ENCODE data around the gene LRP1. TPM values are rescaled to one million over a fixed set of nuclear protein-coding genes. Genes with fewer than 3 reads are reported as not detected.
A peak's percentile ranks its signal among the peaks of the same experiment; 100 is the strongest.

Gene LRP1
- total RNA-seq, 1 donor from 2014 or later = 24.5 TPM

DNA sequence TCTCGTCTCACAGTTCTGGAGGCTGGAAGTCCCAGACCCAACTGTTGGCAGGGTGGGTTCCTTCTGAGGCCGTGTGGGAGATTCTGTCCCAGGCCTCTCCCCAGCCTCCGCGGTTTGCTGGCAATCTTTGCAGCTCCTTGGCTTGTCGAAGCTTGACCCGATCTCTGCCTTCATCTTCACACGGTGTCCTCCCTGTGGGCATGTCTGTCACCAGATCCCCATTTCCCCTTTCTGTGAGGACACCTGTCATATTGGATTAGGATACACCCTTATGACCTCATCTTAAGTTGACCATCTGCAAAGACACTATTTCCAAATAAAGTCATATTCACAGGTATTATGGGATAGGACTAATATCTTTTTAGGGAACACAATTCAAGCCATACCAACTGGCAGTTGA lies 41.7 kb downstream of the LRP1 start:
- FAIRE-seq (peak; percentile 84), DNase-seq (ENCODE audit: low read depth) (peak; percentile 20)
- no peaks in the 10 kb centered on the region for H3K27me3 ChIP-seq (ENCODE audit: control insufficient read depth, insufficient read depth, low read length)
- H3K36me3 ChIP-seq (ENCODE audit: control insufficient read depth, insufficient read depth, low read length) = peaks cover 21% of the 10 kb centered on the region
- no peak overlapping the region for H3K4me3 ChIP-seq (ENCODE audit: low read depth, low read length)
- no peak for TF ChIP-seq CTCF (IDR thresholded peaks at IDR 0.05; ENCODE audit: insufficient read depth, low read length, severe bottlenecking)

- H3K4me3 ChIP-seq (ENCODE audit: low read depth, low read length) = no peak overlapping the region
- no peaks in the 10 kb centered on the region for H3K27me3 ChIP-seq (ENCODE audit: control insufficient read depth, insufficient read depth, low read length)
- H3K36me3 ChIP-seq (ENCODE audit: control insufficient read depth, insufficient read depth, low read length) = peaks cover 21% of the 10 kb centered on the region
- DNase-seq (ENCODE audit: low read depth) (no peak), FAIRE-seq (no peak)
- TF ChIP-seq CTCF (IDR thresholded peaks at IDR 0.05; ENCODE audit: insufficient read depth, low read length, severe bottlenecking) = no peak
Observed at GRCh38 chr12:57170408-57170807, 42.1 kb downstream of the LRP1 start.

DNA sequence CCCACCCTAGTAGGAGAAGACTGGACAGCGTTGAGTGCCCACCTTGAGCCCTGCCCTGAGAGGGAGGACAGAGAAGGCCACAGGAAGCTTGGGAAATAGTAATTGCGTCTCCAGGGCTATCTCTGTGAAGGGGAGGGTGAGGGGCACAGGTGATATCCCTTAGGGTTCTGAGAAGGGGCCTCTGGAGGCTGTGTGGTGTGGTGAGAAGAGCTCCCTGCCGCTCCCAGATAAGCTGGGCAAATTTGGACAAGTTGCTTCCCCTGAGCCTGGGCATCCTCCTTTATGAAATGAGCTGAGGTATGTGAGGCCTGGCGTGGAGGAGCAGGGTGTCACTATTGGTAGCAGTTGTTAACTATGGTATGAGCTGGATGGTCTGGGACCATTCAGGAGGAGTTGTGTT lies 42.6 kb downstream of the LRP1 start:
- no peaks in the 10 kb centered on the region for H3K27me3 ChIP-seq (ENCODE audit: control insufficient read depth, insufficient read depth, low read length)
- DNase-seq (ENCODE audit: low read depth) = no peak
- H3K4me3 ChIP-seq (ENCODE audit: low read depth, low read length) = no peak overlapping the region
- TF ChIP-seq CTCF (IDR thresholded peaks at IDR 0.05; ENCODE audit: insufficient read depth, low read length, severe bottlenecking) = no peak
- FAIRE-seq = no peak
- peaks cover 21% of the 10 kb centered on the region for H3K36me3 ChIP-seq (ENCODE audit: control insufficient read depth, insufficient read depth, low read length)

DNA sequence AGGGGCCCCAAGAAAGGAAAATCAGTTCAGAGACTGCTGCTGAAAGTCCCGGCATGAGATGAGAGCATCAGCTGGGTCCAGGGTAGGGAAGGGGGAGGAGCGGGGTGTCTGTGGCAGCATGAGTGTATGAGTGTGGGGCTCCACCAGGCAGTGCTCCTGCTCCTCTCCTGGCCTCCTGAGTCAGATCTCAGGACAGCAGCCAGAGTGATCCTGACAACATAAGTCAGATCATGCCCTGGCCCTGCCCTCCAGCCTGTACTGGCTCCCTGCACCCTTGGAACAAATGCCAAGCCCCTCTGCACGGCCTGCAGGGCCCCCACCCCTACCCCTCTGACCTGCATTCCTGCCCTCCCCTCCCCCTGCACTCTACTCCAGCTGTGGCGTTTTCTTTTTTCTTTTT lies 43.4 kb downstream of the LRP1 start:
- Histone ChIP-seq H3K27me3 (ENCODE audit: control insufficient read depth, insufficient read depth, low read length) (no peaks in the 10 kb centered on the region), H3K36me3 (ENCODE audit: control insufficient read depth, insufficient read depth, low read length) (peaks cover 20% of the 10 kb centered on the region), H3K4me3 (ENCODE audit: low read depth, low read length) (no peak overlapping the region)
- TF ChIP-seq CTCF (IDR thresholded peaks at IDR 0.05; ENCODE audit: insufficient read depth, low read length, severe bottlenecking) = no peak
- FAIRE-seq (no peak), DNase-seq (ENCODE audit: low read depth) (peak; percentile 33)

GRCh38 chr12:57173089-57173488 lies 44.8 kb downstream of the LRP1 start:
- Histone ChIP-seq H3K4me3 (ENCODE audit: low read depth, low read length) (no peak overlapping the region), H3K27me3 (ENCODE audit: control insufficient read depth, insufficient read depth, low read length) (no peaks in the 10 kb centered on the region), H3K36me3 (ENCODE audit: control insufficient read depth, insufficient read depth, low read length) (peaks cover 18% of the 10 kb centered on the region)
- DNase-seq (ENCODE audit: low read depth) = no peak
- TF ChIP-seq CTCF (IDR thresholded peaks at IDR 0.05; ENCODE audit: insufficient read depth, low read length, severe bottlenecking) = peak; percentile 61
- FAIRE-seq = no peak

DNA sequence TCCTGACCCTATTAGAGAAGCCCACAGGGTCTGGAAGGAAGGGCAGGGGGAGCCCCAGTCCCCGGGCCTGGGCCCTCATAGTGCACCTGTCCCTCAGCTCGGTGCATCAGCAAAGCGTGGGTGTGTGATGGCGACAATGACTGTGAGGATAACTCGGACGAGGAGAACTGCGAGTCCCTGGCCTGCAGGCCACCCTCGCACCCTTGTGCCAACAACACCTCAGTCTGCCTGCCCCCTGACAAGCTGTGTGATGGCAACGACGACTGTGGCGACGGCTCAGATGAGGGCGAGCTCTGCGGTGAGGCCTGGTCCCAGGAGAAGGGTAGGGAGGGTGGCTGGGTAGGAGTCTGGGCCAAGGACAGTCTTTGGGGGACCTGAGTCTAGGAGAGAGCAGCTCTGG lies 45.4 kb downstream of the LRP1 start:
- Histone ChIP-seq H3K27me3 (ENCODE audit: control insufficient read depth, insufficient read depth, low read length) (no peaks in the 10 kb centered on the region), H3K36me3 (ENCODE audit: control insufficient read depth, insufficient read depth, low read length) (peaks cover 18% of the 10 kb centered on the region), H3K4me3 (ENCODE audit: low read depth, low read length) (no peak overlapping the region)
- FAIRE-seq = no peak
- no peak for TF ChIP-seq CTCF (IDR thresholded peaks at IDR 0.05; ENCODE audit: insufficient read depth, low read length, severe bottlenecking)
- no peak for DNase-seq (ENCODE audit: low read depth)

All from bronchial epithelial cell (primary cell).